ENCODE results near the gene TTC31. TPM values are rescaled to one million over a fixed set of nuclear protein-coding genes. Genes with fewer than 3 reads are reported as not detected.

The TTC31 gene
- total RNA-seq, 2 experiments from 2014 or later, result 20.6 to 26.1 TPM

DNA sequence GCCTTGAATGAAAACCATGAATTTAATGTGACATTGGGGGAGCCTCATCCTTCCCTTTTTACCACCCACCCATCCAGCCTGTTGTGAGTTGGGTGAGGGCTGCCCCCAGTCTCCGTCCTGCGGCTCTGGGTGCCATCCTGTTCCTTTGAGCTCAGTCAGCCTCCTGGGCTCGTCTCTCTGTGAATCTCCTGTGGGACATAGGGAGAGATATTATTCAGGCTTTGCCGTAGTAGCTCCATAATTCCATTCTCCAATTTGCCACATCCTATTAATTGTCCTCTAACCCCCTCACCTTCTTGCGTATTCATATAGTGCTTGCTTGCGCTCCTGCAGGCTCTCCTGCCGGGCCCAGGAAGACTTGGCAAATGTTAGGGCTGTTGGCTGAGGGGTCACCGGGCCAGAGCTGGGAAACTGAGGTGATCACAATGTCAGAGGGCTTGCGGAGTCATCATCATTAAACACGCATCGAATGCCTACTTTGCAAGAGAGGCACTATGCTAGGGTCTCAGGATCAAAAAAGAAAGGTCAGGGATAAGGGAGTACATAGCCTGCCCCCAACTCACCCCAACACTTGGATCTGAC is 43.9 kb downstream of the TTC31 start:
- Mint-ChIP-seq H3K27me3 (peaks cover 11% of the 10 kb centered on the region), H3K27ac (peak overlapping the region; percentile 71), H3K9me3 (no peaks in the 10 kb centered on the region), H3K4me3 (peak overlapping the region; percentile 88), H3K4me1 (ENCODE audit: low read depth) (peaks cover 35% of the 10 kb centered on the region), H3K36me3 (ENCODE audit: low read depth) (peaks cover 51% of the 10 kb centered on the region)
- CTCF ChIA-PET, result no interaction called here
- Histone ChIP-seq H3K27me3 (ENCODE audit: control insufficient read depth in 1 of 2, insufficient read depth in 2 of 2, low read length in 2 of 2) (no peaks in the 10 kb centered on the region), H3K27ac (ENCODE audit: low read depth in 1 of 2, low read length in 2 of 2) (no peak overlapping the region), H3K36me3 (ENCODE audit: insufficient read depth, low read length) (peaks cover 32% of the 10 kb centered on the region), H3K9me3 (ENCODE audit: control insufficient read depth in 1 of 2, insufficient read depth in 1 of 2, low read length in 2 of 2) (peaks cover 0 to 6% of the 10 kb centered on the region in 2 experiments), H3K4me1 (ENCODE audit: insufficient read depth, low read length) (peaks cover 34% of the 10 kb centered on the region), H3K4me3 (ENCODE audit: low read length) (no peak overlapping the region)
- no peak for ATAC-seq (ENCODE audit: poor library complexity)
- TF ChIP-seq, protein P1, sequence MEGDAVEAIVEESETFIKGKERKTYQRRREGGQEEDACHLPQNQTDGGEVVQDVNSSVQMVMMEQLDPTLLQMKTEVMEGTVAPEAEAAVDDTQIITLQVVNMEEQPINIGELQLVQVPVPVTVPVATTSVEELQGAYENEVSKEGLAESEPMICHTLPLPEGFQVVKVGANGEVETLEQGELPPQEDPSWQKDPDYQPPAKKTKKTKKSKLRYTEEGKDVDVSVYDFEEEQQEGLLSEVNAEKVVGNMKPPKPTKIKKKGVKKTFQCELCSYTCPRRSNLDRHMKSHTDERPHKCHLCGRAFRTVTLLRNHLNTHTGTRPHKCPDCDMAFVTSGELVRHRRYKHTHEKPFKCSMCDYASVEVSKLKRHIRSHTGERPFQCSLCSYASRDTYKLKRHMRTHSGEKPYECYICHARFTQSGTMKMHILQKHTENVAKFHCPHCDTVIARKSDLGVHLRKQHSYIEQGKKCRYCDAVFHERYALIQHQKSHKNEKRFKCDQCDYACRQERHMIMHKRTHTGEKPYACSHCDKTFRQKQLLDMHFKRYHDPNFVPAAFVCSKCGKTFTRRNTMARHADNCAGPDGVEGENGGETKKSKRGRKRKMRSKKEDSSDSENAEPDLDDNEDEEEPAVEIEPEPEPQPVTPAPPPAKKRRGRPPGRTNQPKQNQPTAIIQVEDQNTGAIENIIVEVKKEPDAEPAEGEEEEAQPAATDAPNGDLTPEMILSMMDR (IDR thresholded peaks at IDR 0.05), result no peak
- intact Hi-C loops (cut with DNase I, micrococcal nuclease), result no loop called here
- POLR2A ChIA-PET, result interaction anchor here (0.7 to 1.9 kb wide), 6 partner anchors 11 to 348 kb away, joined by 3 to 8 read pairs (median 4); partner anchors contain the start of genes CCDC142, INO80B, MOB1A and MRPL53
- DNase-seq, result no peak

DNA sequence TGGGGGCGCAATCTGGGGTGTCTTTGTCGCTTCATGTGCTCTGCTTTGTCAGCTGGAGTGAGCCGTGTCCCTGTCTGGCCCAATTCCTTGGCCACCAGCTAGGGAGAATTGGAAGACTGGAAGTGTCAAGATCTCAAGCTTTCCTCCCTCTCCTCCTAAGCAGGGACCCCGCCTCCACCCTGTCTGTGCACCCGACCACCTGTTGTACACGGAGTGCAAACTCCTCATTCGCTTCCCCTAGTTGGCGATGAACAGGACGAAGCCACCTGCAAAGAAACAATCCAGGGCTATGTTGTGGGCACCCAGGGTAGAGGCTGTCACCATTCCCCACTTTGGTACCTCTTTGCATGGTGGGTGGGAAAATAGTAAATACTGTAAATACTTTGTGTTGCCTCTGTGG is 44.9 kb downstream of the TTC31 start:
- Mint-ChIP-seq H3K27ac (peak overlapping the region; percentile 89), H3K27me3 (peaks cover 1% of the 10 kb centered on the region), H3K4me3 (peak overlapping the region; percentile 92), H3K36me3 (ENCODE audit: low read depth) (peaks cover 57% of the 10 kb centered on the region), H3K9me3 (no peaks in the 10 kb centered on the region), H3K4me1 (ENCODE audit: low read depth) (peaks cover 42% of the 10 kb centered on the region)
- no peak for ATAC-seq (ENCODE audit: poor library complexity)
- Histone ChIP-seq H3K27ac (ENCODE audit: low read depth in 1 of 2, low read length in 2 of 2) (no peak overlapping the region), H3K27me3 (ENCODE audit: control insufficient read depth in 1 of 2, insufficient read depth in 2 of 2, low read length in 2 of 2) (no peaks in the 10 kb centered on the region), H3K4me1 (ENCODE audit: insufficient read depth, low read length) (peaks cover 35% of the 10 kb centered on the region), H3K36me3 (ENCODE audit: insufficient read depth, low read length) (peaks cover 36% of the 10 kb centered on the region), H3K9me3 (ENCODE audit: control insufficient read depth in 1 of 2, insufficient read depth in 1 of 2, low read length in 2 of 2) (peaks cover 0 to 6% of the 10 kb centered on the region in 2 experiments), H3K4me3 (ENCODE audit: low read length) (no peak overlapping the region)
- TF ChIP-seq, protein P1 (IDR thresholded peaks at IDR 0.05), result no peak
- POLR2A ChIA-PET, result interaction anchor here (2.4 to 2.5 kb wide), 2 partner anchors 14 to 28 kb away, joined by 10 read pairs; partner anchors contain the start of genes LBX2 and TLX2
- CTCF ChIA-PET, result interaction anchor here (1.5 kb wide), 1 partner anchor 73 kb away, joined by 3 read pairs; the partner anchor contains the start of gene INO80B
- intact Hi-C loops (cut with DNase I, micrococcal nuclease), result loop anchor here in 1 of 2 experiments (2.0 kb wide), 2 partner anchors 13 to 45 kb away; partner anchors contain the start of genes CCDC142, TLX2 and TTC31
- no peak for DNase-seq

DNA sequence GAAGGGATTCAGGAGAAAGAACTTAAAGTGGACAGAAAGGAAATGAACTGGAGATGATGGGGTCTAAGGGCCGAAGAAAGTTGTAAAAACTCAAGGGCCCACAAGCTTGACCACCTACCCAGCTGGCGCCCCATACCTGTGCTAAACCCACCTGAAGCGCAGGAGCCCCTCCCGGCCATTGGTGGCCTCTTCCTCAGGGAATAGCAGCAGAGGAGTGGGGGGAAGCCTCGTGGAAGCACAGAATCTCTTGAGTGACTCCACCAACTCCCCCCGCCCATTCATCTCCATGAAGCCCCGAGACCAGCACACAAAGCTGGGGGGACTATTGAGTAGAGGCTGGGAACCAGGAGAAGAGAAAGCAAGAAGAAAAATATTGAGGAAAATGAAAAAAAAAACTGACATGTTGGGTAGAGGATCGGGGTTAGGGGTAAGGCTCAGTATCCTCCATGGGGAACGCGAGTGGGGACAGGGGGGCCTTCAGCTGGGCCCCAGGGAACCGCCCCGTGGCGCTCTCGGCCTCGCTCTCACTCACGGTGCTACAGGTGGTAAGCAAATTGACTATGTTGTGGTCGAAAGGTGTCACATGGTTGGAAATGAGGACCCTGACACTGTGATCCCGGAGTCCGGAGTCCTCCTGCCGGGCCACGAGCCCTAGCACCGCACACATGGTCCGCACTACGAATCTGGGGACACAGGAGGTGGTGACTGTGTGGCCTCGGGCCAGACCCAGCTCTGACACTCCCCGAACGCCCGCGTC is 45.9 kb downstream of the TTC31 start:
- Histone ChIP-seq H3K36me3 (ENCODE audit: insufficient read depth, low read length) (peaks cover 42% of the 10 kb centered on the region), H3K4me3 (ENCODE audit: low read length) (peak overlapping the region; percentile 84), H3K27me3 (ENCODE audit: control insufficient read depth in 1 of 2, insufficient read depth in 2 of 2, low read length in 2 of 2) (no peaks in the 10 kb centered on the region), H3K27ac (ENCODE audit: low read depth in 1 of 2, low read length in 2 of 2) (peak overlapping the region; percentile 79 to 86), H3K4me1 (ENCODE audit: insufficient read depth, low read length) (peaks cover 35% of the 10 kb centered on the region), H3K9me3 (ENCODE audit: control insufficient read depth in 1 of 2, insufficient read depth in 1 of 2, low read length in 2 of 2) (peaks cover 0 to 6% of the 10 kb centered on the region in 2 experiments)
- Mint-ChIP-seq H3K27me3 (no peaks in the 10 kb centered on the region), H3K36me3 (ENCODE audit: low read depth) (peaks cover 57% of the 10 kb centered on the region), H3K9me3 (no peaks in the 10 kb centered on the region), H3K4me1 (ENCODE audit: low read depth) (peaks cover 42% of the 10 kb centered on the region), H3K27ac (peak overlapping the region; percentile 89), H3K4me3 (peak overlapping the region; percentile 92)
- peak in 2 of 14 experiments; percentile 14 to 28 for DNase-seq
- intact Hi-C loops (cut with DNase I, micrococcal nuclease), result loop anchor here (1.0 to 2.0 kb wide), 5 partner anchors 14 to 46 kb away; partner anchors contain the start of genes CCDC142 (in 1 of the 2), DOK1 (in 1 of the 2), PCGF1 (in 1 of the 2) and TLX2 (in 1 of the 2)
- TF ChIP-seq, protein P1 (IDR thresholded peaks at IDR 0.05), result no peak
- CTCF ChIA-PET, result interaction anchor here (0.8 to 4.6 kb wide), 6 partner anchors 14 to 74 kb away, joined by 3 to 34 read pairs (median 5); partner anchors contain the start of genes CCDC142, INO80B, PCGF1 and TLX2
- peak; percentile 1 for ATAC-seq (ENCODE audit: poor library complexity)
- POLR2A ChIA-PET, result interaction anchor here (1.4 to 3.8 kb wide), 13 partner anchors 8 to 137 kb away, joined by 4 to 37 read pairs (median 11); partner anchors contain the start of genes CCDC142, INO80B, LBX2 and MRPL53
